Vagina (tissue), 2 donors: ENCODE measurements around the gene OPN4.

ENCODE experiments used
- CTCF ChIP-seq, 3 experiments: fragments of 450-650 bp in 2 of 3; fragments of 200-600 bp in 1 of 3; sonication (generic) in 1 of 3; IDR thresholded peaks; one replicate each; pipeline ENCODE4 v1.5.1; 2017 to 2019; ENCODE audit warnings: antibody characterized with exemption in 3 of 3, mild to moderate bottlenecking in 2 of 3, moderate library complexity in 2 of 3
- POLR2A ChIP-seq, 2 donors: fragments of 450-650 bp; IDR thresholded peaks; one replicate each; pipeline ENCODE4 v1.6.1; 2017; ENCODE audit warnings: antibody characterized with exemption in 2 of 2, mild to moderate bottlenecking in 2 of 2, moderate library complexity in 2 of 2
- POLR2AphosphoS5 ChIP-seq, 2 donors: sonication (generic); formaldehyde crosslinking; IDR thresholded peaks; one replicate each; pipeline ENCODE4 v1.9.0; 2017; ENCODE audit warnings: antibody characterized with exemption in 2 of 2, mild to moderate bottlenecking in 2 of 2, low read depth in 1 of 2; ENCODE audit not compliant: insufficient read depth in 1 of 2

- no peak for TF ChIP-seq CTCF (IDR thresholded peaks at IDR 0.05)
- no peak for TF ChIP-seq POLR2AphosphoS5 (IDR thresholded peaks at IDR 0.05; ENCODE audit: insufficient read depth in 1 of 2, low read depth in 1 of 2)
- TF ChIP-seq POLR2A (IDR thresholded peaks at IDR 0.05): no peak
Measured at GRCh38 chr10:86655173-86655540, 810 bp downstream of the OPN4 start.
